Keratinocyte (primary cell): ENCODE measurements around the gene TNS1. TPM values are rescaled to one million over a fixed set of nuclear protein-coding genes. Genes with fewer than 3 reads are reported as not detected.

Source experiments
- DNase-seq: peaks from one replicate; pipeline ENCODE4 v3.0.0-alpha.2; 2011; ENCODE audit warnings: low read depth, missing footprints, low spot score
- FAIRE-seq: peaks from 2 replicates; lab custom pipeline; 2011; peaks lifted over from hg19 to GRCh38; lab: Jason Lieb, UNC
- H2AFZ ChIP-seq: 2 replicates; pipeline ENCODE4 v1.6.0; 2012; ENCODE audit warnings: low read length, control low read depth, inconsistent platforms; ENCODE audit not compliant: control insufficient read depth
- H3K27ac ChIP-seq: 2 replicates; pipeline ENCODE4 v1.5.1; 2011; ENCODE audit warnings: low read length; ENCODE audit not compliant: control insufficient read depth, insufficient read depth
- H3K27me3 ChIP-seq: 3 replicates; pipeline ENCODE4 v1.6.0; 2011; ENCODE audit warnings: low read length; ENCODE audit not compliant: control insufficient read depth, insufficient read depth; ENCODE audit errors: extremely low read depth
- H3K36me3 ChIP-seq, 2 experiments: 2 replicates in 1 of 2; 3 replicates in 1 of 2; pipeline ENCODE4 v1.5.1; 2011; ENCODE audit warnings: low read length in 2 of 2, mild to moderate bottlenecking in 1 of 2; ENCODE audit not compliant: control insufficient read depth in 2 of 2, insufficient read depth in 2 of 2; ENCODE audit errors: extremely low read depth in 1 of 2
- H3K4me1 ChIP-seq: 3 replicates; pipeline ENCODE4 v1.5.1; 2011; ENCODE audit warnings: low read length; ENCODE audit not compliant: control insufficient read depth, insufficient read depth; ENCODE audit errors: extremely low read depth
- H3K4me2 ChIP-seq: 3 replicates; pipeline ENCODE4 v1.6.0; 2011; ENCODE audit warnings: low read depth, low read length; ENCODE audit not compliant: control insufficient read depth, insufficient read depth; ENCODE audit errors: extremely low read depth
- H3K4me3 ChIP-seq, 3 experiments: fragments of 200-600 bp in 1 of 3; sonication (generic) in 1 of 3; 2 replicates in 2 of 3; 3 replicates in 1 of 3; pipeline ENCODE4 v1.5.1; 2011 to 2016; ENCODE audit warnings: low read length in 3 of 3, mild to moderate bottlenecking in 3 of 3, control low read depth in 2 of 3, inconsistent platforms in 1 of 3, low read depth in 1 of 3, mixed read lengths in 1 of 3, mixed run types in 1 of 3, moderate library complexity in 1 of 3; ENCODE audit not compliant: control insufficient read depth in 2 of 3, insufficient read depth in 2 of 3; ENCODE audit errors: extremely low read depth in 1 of 3
- H3K79me2 ChIP-seq: 2 replicates; pipeline ENCODE4 v1.6.0; 2012; ENCODE audit warnings: low read length; ENCODE audit not compliant: control insufficient read depth, insufficient read depth
- H3K9ac ChIP-seq: 3 replicates; pipeline ENCODE4 v1.6.0; 2011; ENCODE audit warnings: low read length; ENCODE audit not compliant: control insufficient read depth, insufficient read depth; ENCODE audit errors: extremely low read depth
- H3K9me1 ChIP-seq: 3 replicates; pipeline ENCODE4 v1.6.0; 2011; ENCODE audit warnings: low read length; ENCODE audit not compliant: control insufficient read depth, insufficient read depth; ENCODE audit errors: extremely low read depth
- H3K9me3 ChIP-seq: 2 replicates; pipeline ENCODE4 v1.5.1; 2012; ENCODE audit warnings: low read depth, low read length; ENCODE audit not compliant: control insufficient read depth
- H4K20me1 ChIP-seq: 3 replicates; pipeline ENCODE4 v1.6.0; 2011; ENCODE audit warnings: low read length; ENCODE audit not compliant: control insufficient read depth, insufficient read depth; ENCODE audit errors: extremely low read depth
- CTCF ChIP-seq, 3 experiments: IDR thresholded peaks in 1 of 3; conservative IDR thresholded peaks in 1 of 3; optimal IDR thresholded peaks in 1 of 3; 2 replicates in 2 of 3; 3 replicates in 1 of 3; pipeline versions ENCODE3 to v1.5.1; 2011; ENCODE audit warnings: low read length in 3 of 3, mild to moderate bottlenecking in 3 of 3, moderate library complexity in 2 of 3, control low read depth in 1 of 3, inconsistent platforms in 1 of 3; ENCODE audit not compliant: insufficient read depth in 2 of 3; ENCODE audit errors: extremely low read depth in 1 of 3
- EZH2 ChIP-seq: IDR thresholded peaks from one replicate; pipeline ENCODE4 v1.6.1; 2012; ENCODE audit warnings: inconsistent platforms, mild to moderate bottlenecking, low read length, moderate library complexity
- dilution Hi-C: fragments of 300-500 bp; cut with MboI; formaldehyde crosslinking; loops from one replicate; pipeline ENCODE4 v1.7.0; 2020; ENCODE audit warnings: low sequenced_read_pairs; ENCODE audit not compliant: extremely low pct_ligation_motif_present
- polyA plus RNA-seq, 5 experiments: library from polyadenylated mRNA; depleted of rRNA in 3 of 5; stranded (reverse) in 3 of 5; stranded (forward) in 1 of 5; unstranded in 1 of 5; fragments of >200 nt; gene quantifications; 1 replicate in 1 of 5; 2 replicates in 3 of 5; 3 replicates in 1 of 5; pipeline versions ENCODE4 v1.2.1 to v1.2.3, GENCODE V29; 2011 to 2012; ENCODE audit warnings: missing spikeins in 2 of 5, low read depth in 1 of 5, low replicate concordance in 1 of 5

TNS1 gene
- polyA plus RNA-seq, 1 donor (not counting 4 experiments of a cell fraction or from before 2014, with no cell fraction given): 2.5 TPM

- no peak overlapping the region for H3K9ac ChIP-seq
- no peaks in the 10 kb centered on the region for H4K20me1 ChIP-seq
- H3K4me1 ChIP-seq: peaks cover 23% of the 10 kb centered on the region
- H3K4me2 ChIP-seq: no peak overlapping the region
- H3K9me3 ChIP-seq: no peaks in the 10 kb centered on the region
- no peak for DNase-seq
- H3K36me3 ChIP-seq: no peaks in the 10 kb centered on the region
- no peak overlapping the region for H3K27ac ChIP-seq
- TF ChIP-seq EZH2: no peak
- no peak for TF ChIP-seq CTCF (optimal IDR thresholded peaks at IDR 0.05 in 1 of 3, IDR thresholded peaks at IDR 0.05 in 1 of 3, conservative IDR thresholded peaks at IDR 0.05 in 1 of 3; ENCODE audit: extremely low read depth in 1 of 3, insufficient read depth in 2 of 3, low read length in 3 of 3)
- H3K27me3 ChIP-seq: peaks cover 36% of the 10 kb centered on the region
- dilution Hi-C loops: no loop called here
- no peak for FAIRE-seq
- H2AFZ ChIP-seq: no peak overlapping the region
- no peaks in the 10 kb centered on the region for H3K9me1 ChIP-seq
- no peak overlapping the region for H3K4me3 ChIP-seq
- H3K79me2 ChIP-seq: no peaks in the 10 kb centered on the region
Observed at GRCh38 chr2:217948351-217948791, 54.4 kb downstream of the TNS1 start.

GRCh38 chr2:217947383-217948350 lies 55.1 kb downstream of the TNS1 start:
- FAIRE-seq (no peak), DNase-seq (no peak)
- no peaks in the 10 kb centered on the region for H4K20me1 ChIP-seq
- no peak overlapping the region for H3K27ac ChIP-seq
- no peaks in the 10 kb centered on the region for H3K9me3 ChIP-seq
- TF ChIP-seq CTCF (optimal IDR thresholded peaks at IDR 0.05 in 1 of 3, IDR thresholded peaks at IDR 0.05 in 1 of 3, conservative IDR thresholded peaks at IDR 0.05 in 1 of 3; ENCODE audit: extremely low read depth in 1 of 3, insufficient read depth in 2 of 3, low read length in 3 of 3): peak in 2 of 3 experiments; percentile 14 to 17
- TF ChIP-seq EZH2: no peak
- dilution Hi-C loops: no loop called here
- no peak overlapping the region for H2AFZ ChIP-seq
- H3K27me3 ChIP-seq: peaks cover 37% of the 10 kb centered on the region
- no peaks in the 10 kb centered on the region for H3K36me3 ChIP-seq
- no peak overlapping the region for H3K9ac ChIP-seq
- H3K4me1 ChIP-seq: peaks cover 23% of the 10 kb centered on the region
- no peak overlapping the region for H3K4me3 ChIP-seq
- no peaks in the 10 kb centered on the region for H3K9me1 ChIP-seq
- no peaks in the 10 kb centered on the region for H3K79me2 ChIP-seq
- H3K4me2 ChIP-seq: no peak overlapping the region
